AG20443 (cell line): Measurements from ENCODE around the gene CLK1.
A peak's percentile ranks its signal among the peaks of the same experiment; 100 is the strongest.
"Not testable (repeated sequence)": the region's sequence is repeated elsewhere in the genome, so short reads cannot be mapped to it uniquely, and the experiment has no call there.

Experiments
- DNase-seq: peaks from one replicate; pipeline ENCODE4 v3.0.0; 2012; ENCODE audit warnings: low spot score, mixed read lengths

The CLK1 gene

GRCh38 chr2:200864176-200865034 is at the start of gene CLK1:
Gene CLK1, minus strand, starts transcription at chr2:200864658. Its CDS starts 2,796 bp downstream, at chr2:200861862.
- DNase-seq, result peak; percentile 97

DNA sequence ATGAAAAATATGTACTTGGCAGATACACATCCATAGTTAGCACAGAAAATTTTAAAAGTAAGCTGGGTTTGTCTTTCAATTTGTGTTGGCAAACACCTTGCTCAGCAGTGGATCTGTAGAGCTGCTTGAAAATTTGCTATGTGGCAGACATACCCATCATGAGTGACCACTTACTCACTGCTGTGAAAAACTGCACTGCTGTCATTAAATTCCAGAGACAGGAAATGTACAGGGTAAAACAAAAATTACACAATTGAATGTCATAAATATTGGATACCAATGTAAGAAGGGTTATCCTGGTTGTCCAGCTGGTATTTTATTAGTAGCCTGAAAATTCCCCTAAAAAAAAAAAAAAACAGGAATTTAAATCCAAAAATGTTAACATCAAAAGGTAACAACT is 49.2 kb upstream of the CLK1 start:
- DNase-seq, result peak; percentile 65

DNA sequence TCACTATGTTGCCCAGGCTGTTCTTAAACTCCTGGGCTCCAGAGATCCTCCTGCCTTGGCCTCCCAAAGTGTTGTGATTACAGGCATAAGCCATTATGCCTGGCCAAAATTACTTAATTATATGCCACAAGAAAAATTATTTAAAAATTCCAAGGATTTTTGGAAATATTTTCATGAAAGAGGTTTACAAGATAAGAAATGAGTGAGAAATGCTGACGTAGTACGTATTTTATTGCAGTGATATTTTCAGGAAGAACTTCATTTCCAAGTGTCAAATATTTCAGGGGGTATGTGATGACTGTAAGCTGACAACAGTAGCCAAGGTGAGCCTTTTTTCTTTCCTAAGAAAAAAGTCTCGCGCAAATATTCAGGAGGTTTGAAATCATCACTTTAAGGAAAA is 45.5 kb upstream of the CLK1 start:
- no peak for DNase-seq

GRCh38 chr2:200905618-200906296 is 41.3 kb upstream of the CLK1 start:
- peak; percentile 82 for DNase-seq

DNA sequence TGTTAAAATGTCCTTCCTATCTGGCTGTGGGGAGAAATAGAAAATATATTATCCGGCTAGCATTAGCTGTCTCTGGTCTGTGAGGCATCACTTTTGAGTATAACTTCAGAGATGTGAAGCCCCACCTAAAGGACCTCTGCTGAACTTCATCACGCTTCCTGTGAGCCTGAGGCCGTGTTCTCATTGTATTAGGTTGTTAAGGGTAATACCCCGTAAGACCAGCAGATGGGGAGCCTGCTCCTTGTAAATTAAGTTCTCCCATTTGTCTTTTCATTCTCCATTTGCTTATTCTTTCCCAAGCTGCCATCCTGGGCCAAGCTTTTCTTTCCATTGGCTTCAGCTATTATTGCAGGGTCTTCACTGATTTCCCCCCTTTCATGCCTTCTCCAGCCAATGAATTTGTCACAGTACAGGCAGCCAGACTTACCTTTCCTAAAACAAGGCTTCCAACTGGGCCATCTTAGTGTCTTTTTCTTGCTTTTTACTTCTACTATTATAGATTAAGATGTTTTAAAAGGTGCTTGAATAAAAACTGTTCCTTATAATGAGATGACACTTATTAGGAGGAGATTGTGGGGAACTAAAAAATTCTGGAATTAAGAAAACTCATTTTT is 37.1 kb upstream of the CLK1 start:
- DNase-seq, result peak; percentile 91

GRCh38 chr2:200899482-200899881 is 35.0 kb upstream of the CLK1 start:
- DNase-seq, result no peak

DNA sequence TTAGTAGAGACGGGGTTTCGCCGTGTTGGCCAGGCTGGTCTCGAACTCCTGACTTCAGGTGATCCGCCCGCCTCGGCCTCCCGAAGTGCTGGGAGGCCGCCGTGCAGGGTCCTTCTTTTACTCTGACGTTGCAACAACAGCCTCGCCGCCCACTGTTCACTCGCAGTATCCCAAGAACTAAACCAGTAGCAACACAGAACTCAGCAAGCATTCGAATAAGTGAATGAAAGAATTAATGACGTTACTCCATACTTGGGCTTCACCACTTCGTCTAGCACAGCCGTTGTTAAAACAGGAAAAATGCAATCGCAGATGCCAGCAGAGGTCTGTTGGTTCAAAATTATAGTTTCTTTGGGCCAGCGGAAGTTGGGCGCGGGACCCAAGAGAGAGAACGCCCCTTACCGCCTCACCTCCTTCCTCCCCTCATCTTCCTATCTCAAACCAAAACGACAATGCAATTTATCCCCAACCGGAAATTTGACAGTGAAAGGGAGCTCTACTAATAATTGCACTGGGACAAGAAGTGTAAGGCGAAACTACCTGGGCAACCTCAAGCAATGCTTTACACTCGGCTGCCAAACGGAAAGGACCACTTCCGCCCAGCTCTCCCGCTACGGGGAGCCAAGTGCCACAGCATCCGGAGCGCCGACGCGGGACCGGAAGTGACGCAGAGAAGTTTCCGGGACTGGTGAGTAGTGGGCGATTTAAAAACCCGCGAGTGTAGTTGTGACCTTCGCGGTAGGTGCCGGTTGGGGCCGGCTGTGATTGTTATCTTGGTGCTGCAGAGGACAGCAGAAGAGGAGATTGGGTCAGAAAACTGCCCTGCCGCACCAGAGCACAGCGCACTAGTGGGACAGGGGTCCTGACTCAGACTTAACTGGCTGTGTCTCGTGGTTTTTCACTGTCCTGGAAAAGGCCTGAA is 24.5 kb upstream of the CLK1 start, which contains the start of the genes NIF3L1 and PPIL3:
NIF3L1 (plus strand) TSS at position 668 of the 922 bp plus-strand sequence. CDS start 2,573 bp downstream, outside the sequence.
PPIL3 (minus strand) TSS at position 374 of the 922 bp plus-strand sequence. CDS start 1,462 bp downstream, outside the sequence.
- DNase-seq, result peak; percentile 95

DNA sequence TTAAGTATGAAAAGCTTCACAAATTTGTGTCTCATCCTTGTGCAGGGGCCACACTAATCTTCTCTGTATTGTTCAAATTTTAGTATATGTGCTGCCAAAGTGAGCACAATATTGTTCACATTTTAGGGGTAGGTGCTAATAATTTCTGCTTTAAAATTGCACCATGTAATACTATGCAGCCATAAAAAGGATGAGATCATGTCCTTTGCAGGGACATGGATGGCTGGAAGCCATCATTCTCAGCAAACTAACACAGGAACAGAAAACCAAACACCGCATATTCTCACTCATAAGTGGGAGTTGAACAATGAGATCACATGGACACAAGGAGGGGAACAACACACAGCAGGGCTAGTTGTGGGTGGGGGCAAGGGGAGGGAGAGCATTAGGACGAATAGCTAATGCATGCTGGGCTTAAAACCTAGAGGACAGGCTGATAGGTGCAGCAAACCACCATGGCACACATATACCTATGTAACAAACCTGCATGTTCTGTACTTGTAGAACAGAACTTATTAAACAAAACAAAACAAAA is 17.3 kb upstream of the CLK1 start:
- not testable (repeated sequence) for DNase-seq

GRCh38 chr2:200878289-200878880 is 13.9 kb upstream of the CLK1 start:
- no peak for DNase-seq

DNA sequence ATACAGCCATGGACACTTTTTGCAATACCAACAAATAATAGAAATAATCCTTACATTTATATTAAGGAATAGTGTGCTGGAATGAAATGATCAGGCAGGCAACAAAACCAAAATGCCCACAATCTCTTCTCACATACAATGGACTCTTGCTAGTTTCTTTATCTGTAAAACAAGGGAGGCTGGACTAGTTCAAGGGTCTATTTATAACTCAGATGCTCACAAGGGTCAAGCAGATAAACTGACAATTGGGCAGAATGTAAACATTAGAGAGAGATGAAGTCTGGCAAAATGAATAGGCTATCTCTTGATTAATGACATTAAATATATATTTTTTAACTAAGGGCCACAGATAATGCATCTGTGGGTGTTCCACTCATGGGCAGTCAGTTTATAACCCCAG is 13.0 kb upstream of the CLK1 start:
- no peak for DNase-seq

- no peak for DNase-seq
These were observed 9.1 kb upstream of the CLK1 start for GRCh38 chr2:200873560-200873959.

DNA sequence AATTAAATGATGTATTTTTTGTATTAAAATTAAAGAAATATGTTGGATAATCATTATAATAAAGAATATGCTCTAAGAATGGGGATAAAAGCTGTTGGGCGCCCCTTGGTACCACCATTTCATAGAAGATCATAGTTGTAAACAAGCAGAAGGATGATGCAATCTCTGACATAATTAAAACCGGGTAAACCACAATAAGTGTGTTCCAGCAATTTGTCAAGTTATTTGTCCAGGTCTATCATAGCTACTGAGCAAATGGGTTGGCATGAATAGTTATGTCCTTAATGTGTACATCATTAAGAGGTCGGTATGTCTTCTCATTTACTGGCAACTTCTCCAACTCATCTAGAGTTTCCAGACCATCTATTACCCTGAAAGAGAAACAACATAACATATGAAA is 6.7 kb upstream of the CLK1 start:
- DNase-seq, result no peak

DNA sequence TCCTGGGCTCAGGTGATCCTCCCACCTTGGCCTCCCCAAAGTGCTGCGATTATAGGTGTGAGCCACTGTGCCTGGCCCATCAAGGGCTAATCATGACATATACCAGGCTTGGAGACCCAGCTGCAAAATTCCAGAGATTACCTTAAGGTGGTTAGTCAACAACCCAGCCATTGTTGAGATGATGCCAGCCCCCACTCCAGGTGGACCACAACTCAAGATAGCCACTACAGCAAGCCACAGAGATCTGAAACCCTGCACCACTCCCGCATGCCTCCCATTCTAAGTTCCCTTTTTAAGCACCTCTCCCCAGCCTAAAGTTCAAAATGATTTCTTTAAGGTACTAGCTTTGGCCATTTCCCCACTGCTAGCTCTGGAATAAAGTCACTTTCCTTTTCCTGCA is 4.6 kb upstream of the CLK1 start:
- no peak for DNase-seq

DNA sequence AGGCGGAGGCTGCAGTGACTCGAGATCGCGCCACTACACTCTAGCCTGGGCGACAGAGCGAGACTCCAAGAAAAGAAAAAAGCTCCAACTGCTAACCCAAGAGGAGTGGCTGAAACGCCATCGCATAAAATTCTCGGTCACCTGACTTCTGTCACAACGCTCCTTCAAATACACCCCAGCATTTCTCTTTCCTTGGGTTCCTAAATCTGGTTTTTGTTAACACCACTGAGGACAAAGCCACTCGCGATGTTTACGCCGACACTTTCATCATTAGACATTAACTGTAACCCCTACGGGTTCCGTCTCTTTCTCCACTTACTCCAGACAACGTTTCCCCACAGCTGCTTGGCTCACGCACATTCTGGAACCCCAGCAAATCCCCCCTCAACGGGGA is 679 bp downstream of the CLK1 start:
- DNase-seq, result no peak

GRCh38 chr2:200862532-200863000 is 1.9 kb downstream of the CLK1 start:
- no peak for DNase-seq

- no peak for DNase-seq
These were observed 2.8 kb downstream of the CLK1 start for GRCh38 chr2:200861617-200862155.

GRCh38 chr2:200860092-200860795 is 4.2 kb downstream of the CLK1 start:
- peak; percentile 63 for DNase-seq

DNA sequence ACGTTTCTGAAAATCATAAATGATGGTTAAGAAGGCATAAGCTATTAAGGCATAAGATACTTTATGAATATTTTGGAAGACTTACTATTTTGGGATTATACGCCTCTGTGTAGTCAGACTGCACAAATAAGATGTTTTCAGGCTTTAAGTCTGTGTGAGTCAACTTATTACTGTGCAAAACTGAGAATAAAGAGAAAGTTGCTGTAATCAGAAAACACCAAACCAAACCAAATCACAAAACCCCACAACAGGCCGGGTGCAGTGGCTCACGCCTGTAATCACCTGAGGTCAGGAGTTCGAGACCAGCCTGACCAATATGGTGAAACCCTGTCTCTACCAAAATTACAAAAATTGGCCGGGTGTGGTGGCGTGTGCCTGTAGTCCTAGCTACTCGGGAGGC is 7.7 kb downstream of the CLK1 start:
- no peak for DNase-seq

DNA sequence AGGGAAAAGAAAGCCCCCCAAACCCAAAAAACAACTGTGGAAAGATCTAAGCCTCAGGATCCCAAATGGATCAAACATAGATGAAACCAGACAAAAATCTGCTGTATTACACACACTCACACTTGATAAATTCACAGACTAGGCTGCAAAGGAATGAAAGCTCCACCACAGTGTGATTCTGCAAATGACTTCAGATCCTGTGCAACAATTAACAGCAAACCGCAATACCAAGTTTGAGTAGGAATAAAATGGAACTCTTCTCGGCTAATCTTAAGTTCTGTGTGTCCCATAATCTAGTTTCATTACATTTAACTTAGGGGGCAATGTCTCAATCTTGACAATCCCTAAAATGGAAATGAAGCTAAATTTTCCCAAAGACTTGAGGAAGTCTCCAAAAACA is 11.9 kb downstream of the CLK1 start:
- DNase-seq, result no peak
